NT2/D1 (cell line): ENCODE measurements around the gene LRSAM1.

ENCODE experiments used
- SUZ12 ChIP-seq: IDR thresholded peaks from 2 replicates; pipeline ENCODE4 v1.6.1; 2011; ENCODE audit not compliant: insufficient read length, insufficient read depth; ENCODE audit errors: extremely low read depth
- YY1 ChIP-seq: IDR thresholded peaks from 2 replicates; pipeline ENCODE4 v1.6.1; 2011; ENCODE audit not compliant: insufficient read length, insufficient read depth
- ZNF274 ChIP-seq: IDR thresholded peaks from 2 replicates; pipeline ENCODE4 v1.6.1; 2011; ENCODE audit warnings: mild to moderate bottlenecking, low read depth, low read length

- no peak for TF ChIP-seq ZNF274
- TF ChIP-seq YY1: no peak
- no peak for TF ChIP-seq SUZ12
Observed at GRCh38 chr9:127508901-127509260, 57.6 kb downstream of the LRSAM1 start.
